K562 (cell line): ENCODE measurements around the gene MXI1. TPM values are rescaled to one million over a fixed set of nuclear protein-coding genes. Genes with fewer than 3 reads are reported as not detected.
A peak's percentile ranks its signal among the peaks of the same experiment; 100 is the strongest.

Experiments used
- CEBPB ChIP-seq: fragments of 450-650 bp; IDR thresholded peaks from 2 replicates; pipeline ENCODE4 v1.6.1; 2016; ENCODE audit warnings: missing genetic modification characterization, missing compliant biosample characterization
- E2F8 ChIP-seq: fragments of 450-650 bp; IDR thresholded peaks from 2 replicates; pipeline ENCODE4 v1.7.1; 2018; ENCODE audit warnings: mild to moderate bottlenecking, low read depth; ENCODE audit not compliant: partially characterized antibody
- GABPB1 ChIP-seq: sonication (generic); formaldehyde crosslinking; IDR thresholded peaks from 2 replicates; pipeline ENCODE4 v1.8.0; 2022; ENCODE audit warnings: mild to moderate bottlenecking, missing genetic modification reagents
- MCM2 ChIP-seq: fragments of 450-650 bp; IDR thresholded peaks from 2 replicates; pipeline ENCODE4 v1.6.1; 2017; ENCODE audit warnings: low read depth, mild to moderate bottlenecking
- NCOA1 ChIP-seq: fragments of 450-650 bp; IDR thresholded peaks from 2 replicates; pipeline ENCODE4 v1.6.1; 2016; ENCODE audit warnings: low read depth
- POLR2A ChIP-seq: fragments of 450-650 bp; conservative IDR thresholded peaks from 2 replicates; pipeline ENCODE4 v1.6.1; 2016
- PTTG1 ChIP-seq: fragments of 450-650 bp; IDR thresholded peaks from 2 replicates; pipeline ENCODE4 v1.6.1; 2016; ENCODE audit warnings: low read depth, mild to moderate bottlenecking, missing genetic modification characterization, missing compliant biosample characterization
- PURB ChIP-seq: sonication (generic); formaldehyde crosslinking; IDR thresholded peaks from 2 replicates; pipeline ENCODE4 v1.9.0; 2021; ENCODE audit warnings: low read depth, mild to moderate bottlenecking, missing genetic modification reagents
- SAP30 ChIP-seq: fragments of 200-600 bp; sonication (generic); IDR thresholded peaks from 2 replicates; pipeline ENCODE4 v1.6.1; 2012; ENCODE audit warnings: borderline replicate concordance, low read depth, mild to moderate bottlenecking, moderate library complexity, low read length, control low read depth, inconsistent platforms; ENCODE audit not compliant: insufficient read depth, poor library complexity, severe bottlenecking
- SLC30A9 ChIP-seq: fragments of 250-450 bp; sonication (Bioruptor Pico); IDR thresholded peaks from 2 replicates; pipeline ENCODE4 v1.8.0; 2022; ENCODE audit warnings: mild to moderate bottlenecking, moderate library complexity
- STAT6 ChIP-seq: sonication (generic); formaldehyde crosslinking; IDR thresholded peaks from 2 replicates; pipeline ENCODE4 v1.8.1; 2023; ENCODE audit warnings: mild to moderate bottlenecking, missing genetic modification reagents
- THRAP3 ChIP-seq: fragments of 450-650 bp; IDR thresholded peaks from 2 replicates; pipeline ENCODE4 v1.6.1; 2016; ENCODE audit warnings: mild to moderate bottlenecking, inconsistent platforms, borderline replicate concordance
- TOE1 ChIP-seq, 2 experiments: fragments of 450-650 bp in 1 of 2; sonication (generic) in 1 of 2; formaldehyde crosslinking in 1 of 2; IDR thresholded peaks; 2 replicates each; pipeline versions ENCODE4 v1.7.1 to v1.8.0; 2016 to 2022; ENCODE audit warnings: borderline replicate concordance in 2 of 2, mild to moderate bottlenecking in 2 of 2, antibody characterized with exemption in 1 of 2, inconsistent platforms in 1 of 2, low read depth in 1 of 2, missing genetic modification reagents in 1 of 2, moderate library complexity in 1 of 2
- U2AF2 ChIP-seq: fragments of 200-400 bp; formaldehyde crosslinking; optimal IDR thresholded peaks from 2 replicates; pipeline ENCODE3; 2017; ENCODE audit warnings: low read depth, mild to moderate bottlenecking, low read length
- ZBTB9 ChIP-seq: fragments of 450-650 bp; formaldehyde crosslinking; IDR thresholded peaks from 2 replicates; pipeline ENCODE4 v1.4.0; 2020; ENCODE audit warnings: mild to moderate bottlenecking, moderate library complexity
- ZMIZ1 ChIP-seq, 2 experiments: fragments of 150-350 bp in 1 of 2; IDR thresholded peaks; 2 replicates each; pipeline ENCODE4 v1.6.1; 2012 to 2016; ENCODE audit warnings: low read depth in 2 of 2, low read length in 2 of 2, mild to moderate bottlenecking in 1 of 2, moderate library complexity in 1 of 2
- ZNF124 ChIP-seq: sonication (generic); formaldehyde crosslinking; IDR thresholded peaks from 2 replicates; pipeline ENCODE4 v1.8.1; 2022; ENCODE audit warnings: missing genetic modification reagents
- ZNF445 ChIP-seq: fragments of 250-450 bp; sonication (Bioruptor Pico); IDR thresholded peaks from 2 replicates; pipeline ENCODE4 v1.4.0; 2020; ENCODE audit warnings: low read depth, mild to moderate bottlenecking, moderate library complexity
- polyA plus RNA-seq, 8 experiments: library from polyadenylated mRNA; depleted of rRNA in 4 of 8; stranded (reverse) in 5 of 8; unstranded in 3 of 8; fragments of >200 nt; fragmentation: Nextera tagmentation in 2 of 8; fragmentation: Illumina TruSeq in 1 of 8; extraction: Ambion mirVana in 2 of 8; extraction: Trizol in 1 of 8; gene quantifications; 2 replicates each; pipeline versions ENCODE4 v1.2.1 to v1.2.3, GENCODE V29; 2011 to 2014; ENCODE audit warnings: inconsistent platforms in 1 of 8, missing spikeins in 1 of 8
- total RNA-seq, 7 experiments: library from RNA; depleted of rRNA in 6 of 7; stranded (reverse); fragments of >200 nt in 6 of 7; fragmentation: Illumina TruSeq in 2 of 7; extraction: Trizol in 2 of 7; gene quantifications; 2 replicates each; pipeline versions ENCODE4 v1.2.1 to v1.2.3, GENCODE V29; 2011 to 2021; ENCODE audit warnings: low replicate concordance in 1 of 7

MXI1 gene
- total and polyA plus RNA-seq, 9 of the 15 experiments (the other 6 are each of a cell fraction or from before 2014, with no cell fraction given), result 9.1 to 23.7 (median 14.8) TPM

- peak; percentile 7; the same call in 1 of the 2 replicates for TF ChIP-seq CEBPB
- TF ChIP-seq U2AF2, result no peak
- no peak for TF ChIP-seq ZNF445
- TF ChIP-seq MCM2, result no peak
- no peak for TF ChIP-seq PTTG1 (tag)
- TF ChIP-seq GABPB1 (CRISPR knock-in tag), result peak; percentile 50; the same call in 1 of the 2 replicates
- TF ChIP-seq SAP30, result no peak
- TF ChIP-seq NCOA1, result no peak
- TF ChIP-seq ZBTB9 (CRISPR knock-in tag), result no peak
- TF ChIP-seq E2F8, result no peak
- no peak for TF ChIP-seq POLR2A
- TF ChIP-seq THRAP3, result no peak
- TF ChIP-seq STAT6 (CRISPR knock-in tag), result no peak
- 0 out of 2 replicates have a peak, but pooled peaks have one; percentile 42 for TF ChIP-seq TOE1 (IDR thresholded peaks at IDR 0.05; ENCODE audit: borderline replicate concordance)
- TF ChIP-seq TOE1 (CRISPR knock-in tag; IDR thresholded peaks at IDR 0.05; ENCODE audit: borderline replicate concordance, low read depth), result no peak
- TF ChIP-seq ZMIZ1 (IDR thresholded peaks at IDR 0.05; ENCODE audit: low read depth in 2 of 2, low read length in 2 of 2), result no peak
- TF ChIP-seq SLC30A9 (CRISPR knock-in tag), result no peak
- no peak for TF ChIP-seq ZNF124 (CRISPR knock-in tag)
- TF ChIP-seq PURB (CRISPR knock-in tag), result no peak
These were observed 2.1 kb downstream of the MXI1 start (continued) for GRCh38 chr10:110209454-110209925.
